IMR-90 (cell line): Measurements from ENCODE around the gene ACTBL2. TPM values are rescaled to one million over a fixed set of nuclear protein-coding genes. Genes with fewer than 3 reads are reported as not detected.

Experiments
- ATAC-seq: fragments of 200-7000 bp; cut with Tn5 transposase; 2 replicates; pipeline ENCODE4 v1.9.1; 2020; ENCODE audit warnings: low read depth, mild to moderate bottlenecking, moderate library complexity
- BruUV-seq: library from RNA; stranded (reverse); fragments of 400-500 nt; replicated peaks from 2 replicates; lab custom pipeline; 2021; lab: Mats Ljungman, UMichigan
- CTCF ChIA-PET: fragments of 300-600 bp; formaldehyde crosslinking; extraction: SDS; loops from one replicate; lab custom pipeline; 2021; ENCODE audit warnings: antibody characterized with exemption; lab: Yijun Ruan, JAX
- POLR2A ChIA-PET: fragments of 300-600 bp; sonication (Branson Sonifier 250); formaldehyde crosslinking; loops from one replicate; lab custom pipeline; 2022; ENCODE audit warnings: antibody characterized with exemption; ENCODE audit not compliant: unreplicated experiment; lab: Charles Lee
- DNase-seq: peaks from one replicate; pipeline ENCODE4 v3.0.0; 2013
- H2AFZ ChIP-seq: replicated peaks from 2 replicates; pipeline ENCODE3; 2013; ENCODE audit warnings: low read length, mild to moderate bottlenecking; ENCODE audit not compliant: poor library complexity
- H2AK5ac ChIP-seq: 2 replicates; pipeline ENCODE4 v1.6.1; 2013; ENCODE audit warnings: low read depth, low read length, inconsistent platforms
- H2AK9ac ChIP-seq: replicated peaks from 2 replicates; pipeline ENCODE3; 2013; ENCODE audit warnings: mild to moderate bottlenecking, low read depth, low read length, moderate library complexity; ENCODE audit not compliant: poor library complexity
- H2BK120ac ChIP-seq: 2 replicates; pipeline ENCODE4 v1.6.1; 2013; ENCODE audit warnings: low read depth, low read length, inconsistent platforms
- H2BK15ac ChIP-seq: 3 replicates; pipeline ENCODE4 v1.6.1; 2013; ENCODE audit warnings: low read depth, low read length, inconsistent platforms
- H2BK20ac ChIP-seq: 2 replicates; pipeline ENCODE4 v1.6.1; 2013; ENCODE audit warnings: low read depth, mild to moderate bottlenecking, inconsistent platforms, low read length, moderate library complexity
- H2BK5ac ChIP-seq: 2 replicates; pipeline ENCODE4 v1.6.1; 2013; ENCODE audit warnings: mild to moderate bottlenecking, low read depth, low read length, inconsistent platforms; ENCODE audit not compliant: poor library complexity, severe bottlenecking
- H3K14ac ChIP-seq: replicated peaks from 2 replicates; pipeline ENCODE4 v1.6.1; 2013; ENCODE audit warnings: low read depth, low read length, inconsistent platforms
- H3K18ac ChIP-seq: 2 replicates; pipeline ENCODE4 v1.6.1; 2013; ENCODE audit warnings: low read depth, low read length, control low read depth
- H3K23ac ChIP-seq: 2 replicates; pipeline ENCODE4 v1.6.1; 2013; ENCODE audit warnings: low read depth, low read length, inconsistent platforms
- H3K27ac ChIP-seq: 2 replicates; pipeline ENCODE4 v1.5.1; 2013; ENCODE audit warnings: mild to moderate bottlenecking, control low read depth, low read length; ENCODE audit not compliant: insufficient read depth
- H3K27me3 ChIP-seq: 2 replicates; pipeline ENCODE4 v1.6.1; 2013; ENCODE audit warnings: low read length; ENCODE audit not compliant: control insufficient read depth, insufficient read depth
- H3K36me3 ChIP-seq: 2 replicates; pipeline ENCODE4 v1.6.1; 2013; ENCODE audit warnings: low read length, mixed read lengths; ENCODE audit not compliant: control insufficient read depth, insufficient read depth
- H3K4ac ChIP-seq: 2 replicates; pipeline ENCODE4 v1.6.1; 2013; ENCODE audit warnings: low read depth, low read length, inconsistent platforms
- H3K4me1 ChIP-seq: 2 replicates; pipeline ENCODE4 v1.6.1; 2013; ENCODE audit warnings: low read length, mixed read lengths; ENCODE audit not compliant: control insufficient read depth, insufficient read depth
- H3K4me2 ChIP-seq: 2 replicates; pipeline ENCODE4 v1.6.1; 2013; ENCODE audit warnings: low read depth, mild to moderate bottlenecking, control low read depth, low read length, moderate library complexity
- H3K4me3 ChIP-seq: 2 replicates; pipeline ENCODE4 v1.5.1; 2013; ENCODE audit warnings: low read depth, mild to moderate bottlenecking, control low read depth, low read length, moderate library complexity; ENCODE audit not compliant: insufficient read depth
- H3K56ac ChIP-seq: 2 replicates; pipeline ENCODE4 v1.6.1; 2013; ENCODE audit warnings: low read length, inconsistent platforms; ENCODE audit not compliant: insufficient read depth; ENCODE audit errors: extremely low read depth
- H3K79me1 ChIP-seq, 2 experiments: 2 replicates each; pipeline ENCODE4 v1.6.1; 2013; ENCODE audit warnings: low read length in 2 of 2, inconsistent platforms in 1 of 2, low read depth in 1 of 2
- H3K9ac ChIP-seq: 2 replicates; pipeline ENCODE4 v1.6.1; 2013; ENCODE audit warnings: low read depth, low read length, control low read depth
- H3K9me1 ChIP-seq: 2 replicates; pipeline ENCODE4 v1.6.1; 2013; ENCODE audit warnings: low read length, inconsistent platforms; ENCODE audit not compliant: insufficient read depth
- H3K9me3 ChIP-seq: 2 replicates; pipeline ENCODE4 v1.6.1; 2013; ENCODE audit warnings: low read length; ENCODE audit not compliant: control insufficient read depth, insufficient read depth
- H4K20me1 ChIP-seq: 2 replicates; pipeline ENCODE4 v1.6.1; 2013; ENCODE audit warnings: low read length, inconsistent platforms; ENCODE audit not compliant: insufficient read depth
- H4K5ac ChIP-seq: 2 replicates; pipeline ENCODE4 v1.6.1; 2013; ENCODE audit warnings: mild to moderate bottlenecking, low read depth, low read length, control low read depth
- H4K8ac ChIP-seq, 2 experiments: 2 replicates each; pipeline ENCODE4 v1.6.1; 2013; ENCODE audit warnings: low read depth in 2 of 2, low read length in 2 of 2, control low read depth in 1 of 2, inconsistent platforms in 1 of 2
- H4K91ac ChIP-seq: 2 replicates; pipeline ENCODE4 v1.6.1; 2013; ENCODE audit warnings: low read depth, low read length, inconsistent platforms; ENCODE audit not compliant: insufficient read depth
- CEBPB ChIP-seq: IDR thresholded peaks from 2 replicates; pipeline ENCODE4 v1.6.1; 2012; ENCODE audit warnings: low read depth, low read length, improper control_type of control experiment
- CHD1 ChIP-seq: IDR thresholded peaks from 2 replicates; pipeline ENCODE4 v1.6.1; 2012; ENCODE audit warnings: low read depth, low read length, improper control_type of control experiment
- FOS ChIP-seq: fragments of 150-350 bp; IDR thresholded peaks from 2 replicates; pipeline ENCODE4 v1.6.1; 2016; ENCODE audit warnings: low read depth, low read length
- MAFK ChIP-seq: IDR thresholded peaks from 2 replicates; pipeline ENCODE4 v1.6.1; 2012; ENCODE audit warnings: low read depth, low read length, improper control_type of control experiment
- RAD21 ChIP-seq: IDR thresholded peaks from 2 replicates; pipeline ENCODE4 v1.6.1; 2012; ENCODE audit warnings: low read length, improper control_type of control experiment
- RFX5 ChIP-seq: IDR thresholded peaks from 2 replicates; pipeline ENCODE4 v1.8.0; 2012; ENCODE audit warnings: low read depth, mild to moderate bottlenecking, low read length, moderate library complexity
- USF2 ChIP-seq: fragments of 150-350 bp; IDR thresholded peaks from 2 replicates; pipeline ENCODE4 v1.6.1; 2017; ENCODE audit warnings: mild to moderate bottlenecking, antibody characterized with exemption, low read length, low read depth
- WGBS, 2 experiments: methylation state at CpG; one replicate each; pipeline versions ENCODE4 v1.1.5 to v1.1.7; 2013; ENCODE audit warnings: missing lambda C conversion rate in 2 of 2; ENCODE audit not compliant: insufficient read length in 1 of 2; ENCODE audit errors: extremely low coverage in 2 of 2; 5-methylcytosine and 5-hydroxymethylcytosine counted together
- dilution Hi-C: fragments of 300-500 bp; cut with HindIII; formaldehyde crosslinking; loops from one replicate; pipeline ENCODE4 v1.14.3; 2018; ENCODE audit warnings: low sequenced_read_pairs; ENCODE audit not compliant: unreplicated experiment
- in situ Hi-C: fragments of 300-500 bp; cut with MboI; formaldehyde crosslinking; loops from 3 replicates; pipeline ENCODE4 v1.14.3; 2019; ENCODE audit warnings: low sequenced_read_pairs, inconsistent platforms, mixed read lengths
- intact Hi-C: fragments of 100-400 bp; cut with micrococcal nuclease; formaldehyde crosslinking; loops from 2 replicates; pipeline ENCODE4 v1.10.0; 2022
- polyA plus RNA-seq, 3 experiments: library from polyadenylated mRNA; depleted of rRNA; stranded (reverse); fragments of >200 nt; gene quantifications; 2 replicates each; pipeline ENCODE4 v1.2.3, GENCODE V29; 2012; ENCODE audit warnings: low replicate concordance in 1 of 3
- total RNA-seq: library from RNA; depleted of rRNA; stranded (reverse); fragments of >200 nt; gene quantifications from 2 replicates; pipeline ENCODE4 v1.2.3, GENCODE V29; 2012
- TF ChIP-seq, protein P1 (sequence below): fragments of 150-350 bp; IDR thresholded peaks from 2 replicates; pipeline ENCODE4 v1.6.1; 2016; ENCODE audit warnings: low read depth, mild to moderate bottlenecking, low read length, moderate library complexity, borderline replicate concordance

The ACTBL2 gene
- total and polyA plus RNA-seq, 2 of the 4 experiments (the other 2 are of a cell fraction): 0.29 to 1.6 TPM

GRCh38 chr5:57493034-57493433 lies 10.4 kb upstream of the ACTBL2 start:
- BruUV-seq: no TSS peak
- H4K8ac ChIP-seq: peak overlapping the region in 1 of 2 experiments; percentile 48; a peak in 2 of 4 replicates
- no peak overlapping the region for H3K4me2 ChIP-seq
- no peak for ATAC-seq
- H3K4me3 ChIP-seq: no peak overlapping the region
- ChIA-PET CTCF (no interaction called here), POLR2A (no interaction called here)
- H3K4ac ChIP-seq: peak overlapping the region; percentile 97
- peak overlapping the region; percentile 55; the same call in 1 of the 2 replicates for H3K14ac ChIP-seq
- peak overlapping the region; percentile 98 for H2BK20ac ChIP-seq
- H3K9ac ChIP-seq: no peak overlapping the region
- dilution Hi-C loops (no loop called here), in situ Hi-C loops (no loop called here), intact Hi-C loops (loop anchor here (5.0 kb wide), 1 partner anchor 46 kb away; no protein-coding TSS in a partner anchor)
- H2BK15ac ChIP-seq: peak overlapping the region; percentile 59; the same call in 2 of the 3 replicates
- peaks cover 15% of the 10 kb centered on the region for H3K9me1 ChIP-seq
- no peaks in the 10 kb centered on the region for H3K36me3 ChIP-seq
- no peak for DNase-seq
- H2AK9ac ChIP-seq: no peak overlapping the region
- no peak overlapping the region for H2BK5ac ChIP-seq
- no peak overlapping the region for H3K27ac ChIP-seq
- H4K5ac ChIP-seq: peak overlapping the region; percentile 54; the same call in 1 of the 2 replicates
- H3K18ac ChIP-seq: peak overlapping the region; percentile 69
- peak overlapping the region; percentile 83 for H2AK5ac ChIP-seq
- 83% methylated on average over 1 of the region's 1 CpG; no CpG with 5 or more reads in 1 of the 2 experiments for WGBS, 2 experiments
- H3K56ac ChIP-seq: no peak overlapping the region
- H2BK120ac ChIP-seq: peak overlapping the region; percentile 99
- H4K91ac ChIP-seq: peak overlapping the region; percentile 18
- no peak overlapping the region for H3K23ac ChIP-seq
- H4K20me1 ChIP-seq: no peaks in the 10 kb centered on the region
- H3K79me1 ChIP-seq: 0 out of 4 replicates have a peak, but pooled peaks cover 0 to 2% of the 10 kb centered on the region in 2 experiments
- H3K9me3 ChIP-seq: no peaks in the 10 kb centered on the region
- H2AFZ ChIP-seq: no peak overlapping the region
- no peaks in the 10 kb centered on the region for H3K27me3 ChIP-seq
- H3K4me1 ChIP-seq: peaks cover 21% of the 10 kb centered on the region
- no peak for TF ChIP-seq CHD1
- TF ChIP-seq USF2: no peak
- no peak for TF ChIP-seq RAD21
- no peak for TF ChIP-seq CEBPB
- no peak for TF ChIP-seq RFX5
- TF ChIP-seq FOS: no peak
- no peak for TF ChIP-seq MAFK
- TF ChIP-seq, protein P1, sequence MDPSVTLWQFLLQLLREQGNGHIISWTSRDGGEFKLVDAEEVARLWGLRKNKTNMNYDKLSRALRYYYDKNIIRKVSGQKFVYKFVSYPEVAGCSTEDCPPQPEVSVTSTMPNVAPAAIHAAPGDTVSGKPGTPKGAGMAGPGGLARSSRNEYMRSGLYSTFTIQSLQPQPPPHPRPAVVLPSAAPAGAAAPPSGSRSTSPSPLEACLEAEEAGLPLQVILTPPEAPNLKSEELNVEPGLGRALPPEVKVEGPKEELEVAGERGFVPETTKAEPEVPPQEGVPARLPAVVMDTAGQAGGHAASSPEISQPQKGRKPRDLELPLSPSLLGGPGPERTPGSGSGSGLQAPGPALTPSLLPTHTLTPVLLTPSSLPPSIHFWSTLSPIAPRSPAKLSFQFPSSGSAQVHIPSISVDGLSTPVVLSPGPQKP: no peak
